GM21723 (cell line): ENCODE data around the gene SERPINA12.
A peak's percentile ranks its signal among the peaks of the same experiment; 100 is the strongest.
"Not testable (repeated sequence)": the region's sequence is repeated elsewhere in the genome, so short reads cannot be mapped to it uniquely, and the experiment has no call there.

Experiments
- ATAC-seq: cut with Tn5 transposase; IDR thresholded peaks from one replicate; pipeline ENCODE4 v1.9.1; 2021; ENCODE audit warnings: mild to moderate bottlenecking, moderate library complexity; ENCODE audit not compliant: unreplicated experiment

Gene SERPINA12

GRCh38 chr14:94538070-94538740 is 28.9 kb upstream of the SERPINA12 start:
- ATAC-seq = no peak

GRCh38 chr14:94536836-94537235 is 27.6 kb upstream of the SERPINA12 start:
- no peak for ATAC-seq

- no peak for ATAC-seq
Observed at GRCh38 chr14:94535506-94535905, 26.2 kb upstream of the SERPINA12 start.

GRCh38 chr14:94532447-94532846 is 23.2 kb upstream of the SERPINA12 start:
- ATAC-seq = peak; percentile 60

GRCh38 chr14:94531187-94531586 is 21.9 kb upstream of the SERPINA12 start:
- no peak for ATAC-seq

GRCh38 chr14:94524093-94524492 is 14.8 kb upstream of the SERPINA12 start:
- no peak for ATAC-seq

- no peak for ATAC-seq
Observed at GRCh38 chr14:94523265-94523664, 14.0 kb upstream of the SERPINA12 start.

GRCh38 chr14:94522115-94522724 is 13.0 kb upstream of the SERPINA12 start:
- ATAC-seq = no peak

GRCh38 chr14:94521375-94522114 is 12.3 kb upstream of the SERPINA12 start:
- no peak for ATAC-seq

- no peak for ATAC-seq
Observed at GRCh38 chr14:94517641-94518257, 8.5 kb upstream of the SERPINA12 start.

- no peak for ATAC-seq
Observed at GRCh38 chr14:94517248-94517640, 8.0 kb upstream of the SERPINA12 start.

- no peak for ATAC-seq
Observed at GRCh38 chr14:94515856-94516255, 6.6 kb upstream of the SERPINA12 start.

GRCh38 chr14:94515426-94515825 is 6.2 kb upstream of the SERPINA12 start:
- no peak for ATAC-seq

- no peak for ATAC-seq
Observed at GRCh38 chr14:94514351-94514750, 5.1 kb upstream of the SERPINA12 start.

- ATAC-seq = not testable (repeated sequence)
Observed at GRCh38 chr14:94510481-94510880, 1.2 kb upstream of the SERPINA12 start.

- ATAC-seq = no peak
Observed at GRCh38 chr14:94505641-94506040, 3.6 kb downstream of the SERPINA12 start.

- ATAC-seq = no peak
Observed at GRCh38 chr14:94505206-94505605, 4.1 kb downstream of the SERPINA12 start.

GRCh38 chr14:94501588-94502516 is 7.4 kb downstream of the SERPINA12 start:
- no peak for ATAC-seq

GRCh38 chr14:94500264-94500663 is 9.0 kb downstream of the SERPINA12 start:
- ATAC-seq = no peak

- no peak for ATAC-seq
Observed at GRCh38 chr14:94499673-94500072, 9.6 kb downstream of the SERPINA12 start.

GRCh38 chr14:94498215-94498614 is 11.1 kb downstream of the SERPINA12 start:
- ATAC-seq = no peak
